HepG2 (cell line): Measurements from ENCODE around the gene ZNF142. TPM values are rescaled to one million over a fixed set of nuclear protein-coding genes. Genes with fewer than 3 reads are reported as not detected.

Experiments used
- polyA plus RNA-seq, 8 experiments: library from polyadenylated mRNA; depleted of rRNA in 3 of 8; stranded (reverse) in 7 of 8; unstranded in 1 of 8; fragments of >200 nt; fragmentation: Illumina TruSeq in 4 of 8; extraction: Trizol in 4 of 8; gene quantifications; 2 replicates each; pipeline versions ENCODE4 v1.2.1 to v1.2.3, GENCODE V29; 2011 to 2016; ENCODE audit warnings: low read depth in 4 of 8, missing spikeins in 1 of 8, mixed read lengths in 1 of 8; ENCODE audit not compliant: insufficient read depth in 1 of 8
- small RNA-seq, 3 experiments: library from RNA; depleted of rRNA; stranded (forward); fragments of <200 nt; gene quantifications; one replicate each; pipeline ENCODE3, GENCODE V24; 2012; ENCODE audit warnings: low read depth in 2 of 3, low replicate concordance in 1 of 3; ENCODE audit not compliant: insufficient read length in 3 of 3, insufficient read depth in 2 of 3
- total RNA-seq, 5 experiments: library from RNA; depleted of rRNA; stranded (reverse); fragments of >200 nt; fragmentation: Illumina TruSeq; extraction: Trizol; gene quantifications; 2 replicates each; pipeline ENCODE4 v1.2.3, GENCODE V29; 2016; ENCODE audit warnings: low read depth in 1 of 5

The ZNF142 gene
- total and polyA plus RNA-seq, 2 of the 13 experiments (the other 11 are each of a cell fraction or from before 2014, with no cell fraction given), result 4.8 to 11.4 TPM

Small RNA genes lying within 50 kb of the gene (small RNA-seq; reads per million reads assigned to genes)
- 0 reads per million in 3 experiments for gene RNU6-136P

Other genes with a start within 250 kb of the ZNF142 start
- 301 and 337 TPM in 2 replicates for gene VIL1, start 240.5 kb downstream of the ZNF142 start, total RNA-seq (2016; rRNA removed; fragmentation: Illumina TruSeq; extraction: Trizol)
- 287 and 352 TPM in 2 replicates for gene VIL1, start 240.5 kb downstream of the ZNF142 start, polyA plus RNA-seq (2011; rRNA removed)
- gene USP37, start 91.3 kb downstream of the ZNF142 start, total RNA-seq (2016; rRNA removed; fragmentation: Illumina TruSeq; extraction: Trizol), result 30.6 and 36.2 TPM in 2 replicates
- 6.5 and 6.6 TPM in 2 replicates for gene USP37, start 91.3 kb downstream of the ZNF142 start, polyA plus RNA-seq (2011; rRNA removed)
- gene CNOT9, start 90.8 kb downstream of the ZNF142 start, total RNA-seq (2016; rRNA removed; fragmentation: Illumina TruSeq; extraction: Trizol), result 92.4 and 101 TPM in 2 replicates
- 71.0 and 82.6 TPM in 2 replicates for gene CNOT9, start 90.8 kb downstream of the ZNF142 start, polyA plus RNA-seq (2011; rRNA removed)
- gene PLCD4, start 51.7 kb downstream of the ZNF142 start, total RNA-seq (2016; rRNA removed; fragmentation: Illumina TruSeq; extraction: Trizol), result not detected in 2 replicates
- 0.05 and 0.26 TPM in 2 replicates for gene PLCD4, start 51.7 kb downstream of the ZNF142 start, polyA plus RNA-seq (2011; rRNA removed)
- gene BCS1L, start 60 bp upstream of the ZNF142 start, total RNA-seq (2016; rRNA removed; fragmentation: Illumina TruSeq; extraction: Trizol), result 52.1 and 76.0 TPM in 2 replicates
- gene BCS1L, start 60 bp upstream of the ZNF142 start, polyA plus RNA-seq (2011; rRNA removed), result 48.1 and 48.9 TPM in 2 replicates
- gene RNF25, start 12.4 kb upstream of the ZNF142 start, total RNA-seq (2016; rRNA removed; fragmentation: Illumina TruSeq; extraction: Trizol), result 37.0 and 37.1 TPM in 2 replicates
- gene RNF25, start 12.4 kb upstream of the ZNF142 start, polyA plus RNA-seq (2011; rRNA removed), result 87.6 and 91.8 TPM in 2 replicates
- 17.6 and 45.9 TPM in 2 replicates for gene STK36, start 12.5 kb upstream of the ZNF142 start, total RNA-seq (2016; rRNA removed; fragmentation: Illumina TruSeq; extraction: Trizol)
- gene STK36, start 12.5 kb upstream of the ZNF142 start, polyA plus RNA-seq (2011; rRNA removed), result 83.5 and 102 TPM in 2 replicates
- 77.5 and 78.0 TPM in 2 replicates for gene TTLL4, start 51.2 kb upstream of the ZNF142 start, total RNA-seq (2016; rRNA removed; fragmentation: Illumina TruSeq; extraction: Trizol)
- 84.6 and 85.5 TPM in 2 replicates for gene TTLL4, start 51.2 kb upstream of the ZNF142 start, polyA plus RNA-seq (2011; rRNA removed)
- gene CYP27A1, start 122.5 kb upstream of the ZNF142 start, total RNA-seq (2016; rRNA removed; fragmentation: Illumina TruSeq; extraction: Trizol), result 106 and 157 TPM in 2 replicates
- 266 and 314 TPM in 2 replicates for gene CYP27A1, start 122.5 kb upstream of the ZNF142 start, polyA plus RNA-seq (2011; rRNA removed)
- gene PRKAG3, start 172.2 kb upstream of the ZNF142 start, total RNA-seq (2016; rRNA removed; fragmentation: Illumina TruSeq; extraction: Trizol), result not detected in 2 replicates
- not detected in 2 replicates for gene PRKAG3, start 172.2 kb upstream of the ZNF142 start, polyA plus RNA-seq (2011; rRNA removed)
- gene WNT6, start 200.2 kb upstream of the ZNF142 start, total RNA-seq (2016; rRNA removed; fragmentation: Illumina TruSeq; extraction: Trizol), result 0.20 TPM in 1 of 2 replicates, not detected in the other
- 0.09 TPM in 1 of 2 replicates, not detected in the other for gene WNT6, start 200.2 kb upstream of the ZNF142 start, polyA plus RNA-seq (2011; rRNA removed)
- not detected in 2 replicates for gene WNT10A, start 221.2 kb upstream of the ZNF142 start, total RNA-seq (2016; rRNA removed; fragmentation: Illumina TruSeq; extraction: Trizol)
- 0.03 TPM in 1 of 2 replicates, not detected in the other for gene WNT10A, start 221.2 kb upstream of the ZNF142 start, polyA plus RNA-seq (2011; rRNA removed)